Tibial nerve (tissue), 4 donors: ENCODE data around the gene WDR87.

Experiments used
- EP300 ChIP-seq, 2 donors: sonication (generic); formaldehyde crosslinking; IDR thresholded peaks; one replicate each; pipeline ENCODE4 v1.6.1; 2017; ENCODE audit warnings: antibody characterized with exemption in 2 of 2, mild to moderate bottlenecking in 1 of 2
- POLR2A ChIP-seq, 2 donors: fragments of 450-650 bp; IDR thresholded peaks; one replicate each; pipeline ENCODE4 v1.6.1; 2017; ENCODE audit warnings: antibody characterized with exemption in 2 of 2, mild to moderate bottlenecking in 2 of 2, moderate library complexity in 2 of 2
- TF ChIP-seq, protein P1 (sequence below), 5 experiments: fragments of 200-600 bp in 3 of 5; fragments of 450-650 bp in 2 of 5; sonication (generic) in 3 of 5; IDR thresholded peaks; one replicate each; pipeline ENCODE4 v1.5.1; 2016 to 2019; ENCODE audit warnings: antibody characterized with exemption in 5 of 5, mild to moderate bottlenecking in 3 of 5, moderate library complexity in 2 of 5

DNA sequence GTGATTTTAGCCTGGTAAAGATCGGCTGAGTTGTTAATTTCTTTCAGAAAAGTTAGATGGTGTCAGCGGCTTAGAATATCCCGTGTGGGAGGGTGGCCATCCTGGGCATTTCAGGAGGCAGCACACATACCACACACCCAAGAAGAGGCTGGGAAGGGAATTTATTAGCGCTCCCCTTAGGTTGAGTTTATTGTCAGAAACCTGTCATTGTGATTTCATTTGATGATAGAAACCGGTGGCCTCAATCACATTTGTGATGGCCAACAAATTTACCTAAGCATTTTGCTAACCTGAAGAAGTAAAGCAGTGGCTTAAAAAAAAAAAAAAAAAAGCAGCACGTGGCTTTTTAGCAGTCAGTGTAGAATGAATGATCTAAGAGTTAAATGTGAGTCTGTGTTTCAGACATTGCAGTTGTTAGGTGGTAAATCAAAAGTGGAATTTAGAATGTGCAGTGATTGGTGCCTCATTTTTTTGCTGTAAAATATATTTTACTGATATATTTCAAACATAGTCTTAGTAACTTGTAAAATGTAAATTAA is 3.3 kb upstream of the WDR87 start:
- TF ChIP-seq, protein P1, sequence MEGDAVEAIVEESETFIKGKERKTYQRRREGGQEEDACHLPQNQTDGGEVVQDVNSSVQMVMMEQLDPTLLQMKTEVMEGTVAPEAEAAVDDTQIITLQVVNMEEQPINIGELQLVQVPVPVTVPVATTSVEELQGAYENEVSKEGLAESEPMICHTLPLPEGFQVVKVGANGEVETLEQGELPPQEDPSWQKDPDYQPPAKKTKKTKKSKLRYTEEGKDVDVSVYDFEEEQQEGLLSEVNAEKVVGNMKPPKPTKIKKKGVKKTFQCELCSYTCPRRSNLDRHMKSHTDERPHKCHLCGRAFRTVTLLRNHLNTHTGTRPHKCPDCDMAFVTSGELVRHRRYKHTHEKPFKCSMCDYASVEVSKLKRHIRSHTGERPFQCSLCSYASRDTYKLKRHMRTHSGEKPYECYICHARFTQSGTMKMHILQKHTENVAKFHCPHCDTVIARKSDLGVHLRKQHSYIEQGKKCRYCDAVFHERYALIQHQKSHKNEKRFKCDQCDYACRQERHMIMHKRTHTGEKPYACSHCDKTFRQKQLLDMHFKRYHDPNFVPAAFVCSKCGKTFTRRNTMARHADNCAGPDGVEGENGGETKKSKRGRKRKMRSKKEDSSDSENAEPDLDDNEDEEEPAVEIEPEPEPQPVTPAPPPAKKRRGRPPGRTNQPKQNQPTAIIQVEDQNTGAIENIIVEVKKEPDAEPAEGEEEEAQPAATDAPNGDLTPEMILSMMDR (IDR thresholded peaks at IDR 0.05) = no peak
- TF ChIP-seq EP300 (IDR thresholded peaks at IDR 0.05) (no peak), POLR2A (IDR thresholded peaks at IDR 0.05) (no peak)
